ENCODE data around the gene OXCT1. TPM values are rescaled to one million over a fixed set of nuclear protein-coding genes. Genes with fewer than 3 reads are reported as not detected.
"Not testable (repeated sequence)": the region's sequence is repeated elsewhere in the genome, so short reads cannot be mapped to it uniquely, and the experiment has no call there.

Gene OXCT1
- total RNA-seq, 1 donor from 2014 or later: 16.2 TPM

DNA sequence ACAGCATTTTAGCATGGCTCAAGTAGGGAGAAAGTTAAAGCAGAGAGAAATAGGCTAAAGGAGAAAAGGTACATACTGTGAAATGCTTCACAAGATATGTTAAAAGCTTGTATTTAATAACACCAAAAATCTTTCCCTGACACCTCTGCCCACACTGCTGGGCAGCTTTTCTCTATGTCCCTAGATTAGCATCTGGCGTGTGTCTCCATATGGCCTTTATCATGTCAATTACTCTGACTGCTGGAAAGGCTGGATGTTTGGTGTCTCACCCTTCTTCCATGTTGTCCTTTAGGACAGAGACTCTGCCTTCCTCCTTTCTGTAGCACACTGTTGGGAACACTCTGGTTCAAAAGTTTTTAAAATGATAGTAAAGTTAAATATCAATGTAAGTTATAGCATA is 122.5 kb downstream of the OXCT1 start:
- DNase-seq (no peak), ATAC-seq (no peak)
- Histone ChIP-seq H3K27ac (no peak overlapping the region), H3K36me3 (no peaks in the 10 kb centered on the region), H3K27me3 (no peaks in the 10 kb centered on the region), H3K4me3 (no peak overlapping the region), H3K4me1 (no peaks in the 10 kb centered on the region), H3K9me3 (no peaks in the 10 kb centered on the region)
- TF ChIP-seq, protein P1, sequence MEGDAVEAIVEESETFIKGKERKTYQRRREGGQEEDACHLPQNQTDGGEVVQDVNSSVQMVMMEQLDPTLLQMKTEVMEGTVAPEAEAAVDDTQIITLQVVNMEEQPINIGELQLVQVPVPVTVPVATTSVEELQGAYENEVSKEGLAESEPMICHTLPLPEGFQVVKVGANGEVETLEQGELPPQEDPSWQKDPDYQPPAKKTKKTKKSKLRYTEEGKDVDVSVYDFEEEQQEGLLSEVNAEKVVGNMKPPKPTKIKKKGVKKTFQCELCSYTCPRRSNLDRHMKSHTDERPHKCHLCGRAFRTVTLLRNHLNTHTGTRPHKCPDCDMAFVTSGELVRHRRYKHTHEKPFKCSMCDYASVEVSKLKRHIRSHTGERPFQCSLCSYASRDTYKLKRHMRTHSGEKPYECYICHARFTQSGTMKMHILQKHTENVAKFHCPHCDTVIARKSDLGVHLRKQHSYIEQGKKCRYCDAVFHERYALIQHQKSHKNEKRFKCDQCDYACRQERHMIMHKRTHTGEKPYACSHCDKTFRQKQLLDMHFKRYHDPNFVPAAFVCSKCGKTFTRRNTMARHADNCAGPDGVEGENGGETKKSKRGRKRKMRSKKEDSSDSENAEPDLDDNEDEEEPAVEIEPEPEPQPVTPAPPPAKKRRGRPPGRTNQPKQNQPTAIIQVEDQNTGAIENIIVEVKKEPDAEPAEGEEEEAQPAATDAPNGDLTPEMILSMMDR (IDR thresholded peaks at IDR 0.05): no peak
- intact Hi-C loops (cut with DNase I): no loop called here

- Histone ChIP-seq H3K27ac (no peak overlapping the region), H3K36me3 (no peaks in the 10 kb centered on the region), H3K4me3 (no peak overlapping the region), H3K27me3 (no peaks in the 10 kb centered on the region), H3K9me3 (no peaks in the 10 kb centered on the region), H3K4me1 (no peaks in the 10 kb centered on the region)
- no peak for ATAC-seq
- DNase-seq: no peak
- intact Hi-C loops (cut with DNase I): no loop called here
- TF ChIP-seq, protein P1 (IDR thresholded peaks at IDR 0.05): no peak
These were observed 122.9 kb downstream of the OXCT1 start for GRCh38 chr5:41747301-41747700.

DNA sequence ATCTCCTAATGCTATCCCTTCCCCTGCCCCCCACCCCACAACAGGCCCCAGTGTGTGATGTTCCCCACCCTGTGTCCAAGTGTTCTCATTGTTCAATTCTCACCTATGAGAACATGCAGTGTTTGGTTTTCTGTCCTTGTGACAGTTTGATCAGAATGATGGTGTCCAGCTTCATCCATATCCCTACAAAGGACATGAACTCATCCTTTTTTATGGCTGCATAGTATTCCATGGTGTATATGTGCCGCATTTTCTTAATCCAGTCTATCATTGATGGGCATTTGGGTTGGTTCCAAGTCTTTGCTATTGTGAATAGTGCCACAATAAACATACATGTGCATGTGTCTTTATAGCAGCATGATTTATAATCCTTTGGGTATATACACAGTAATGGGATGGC is 127.6 kb downstream of the OXCT1 start:
- intact Hi-C loops (cut with DNase I); H3K27me3 ChIP-seq; H3K4me1 ChIP-seq; ATAC-seq; H3K4me3 ChIP-seq; H3K36me3 ChIP-seq; H3K9me3 ChIP-seq; DNase-seq; H3K27ac ChIP-seq: not testable (repeated sequence)

- TF ChIP-seq, protein P1 (IDR thresholded peaks at IDR 0.05): no peak
- no peak overlapping the region for H3K4me3 ChIP-seq
- H3K27me3 ChIP-seq: no peaks in the 10 kb centered on the region
- no peaks in the 10 kb centered on the region for H3K9me3 ChIP-seq
- DNase-seq (no peak), ATAC-seq (no peak)
- no peak overlapping the region for H3K27ac ChIP-seq
- H3K36me3 ChIP-seq: peaks cover 9% of the 10 kb centered on the region
- intact Hi-C loops (cut with DNase I): no loop called here
- H3K4me1 ChIP-seq: no peaks in the 10 kb centered on the region
These were observed 131.4 kb downstream of the OXCT1 start for GRCh38 chr5:41738710-41739354.

- Histone ChIP-seq H3K9me3 (no peaks in the 10 kb centered on the region), H3K4me3 (no peak overlapping the region), H3K36me3 (peaks cover 9% of the 10 kb centered on the region), H3K27ac (no peak overlapping the region), H3K4me1 (no peaks in the 10 kb centered on the region), H3K27me3 (no peaks in the 10 kb centered on the region)
- intact Hi-C loops (cut with DNase I): no loop called here
- DNase-seq (no peak), ATAC-seq (no peak)
- TF ChIP-seq, protein P1 (IDR thresholded peaks at IDR 0.05): no peak
These were observed 133.6 kb downstream of the OXCT1 start for GRCh38 chr5:41736641-41737040.

DNA sequence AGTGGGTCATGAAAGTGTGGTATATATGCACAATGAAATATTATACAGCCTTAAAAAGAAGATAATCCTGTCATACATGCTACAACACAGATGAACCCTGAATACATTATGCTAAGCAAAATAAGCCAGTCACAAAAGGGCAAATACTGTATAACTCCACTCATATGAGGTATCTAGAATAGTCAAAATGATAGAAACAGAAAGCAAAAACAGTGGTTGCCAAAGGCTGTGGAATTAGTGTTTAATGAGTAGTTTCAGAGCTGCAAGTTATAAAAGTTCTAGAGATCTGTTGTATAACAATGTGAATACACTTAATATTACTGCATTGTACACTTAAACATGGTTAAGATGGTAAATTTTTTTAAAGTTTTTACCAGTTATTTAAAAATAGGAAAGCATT is 135.0 kb downstream of the OXCT1 start:
- H3K27ac ChIP-seq: no peak overlapping the region
- H3K27me3 ChIP-seq: no peaks in the 10 kb centered on the region
- H3K4me3 ChIP-seq: no peak overlapping the region
- intact Hi-C loops (cut with DNase I): no loop called here
- no peak for ATAC-seq
- TF ChIP-seq, protein P1 (IDR thresholded peaks at IDR 0.05): no peak
- H3K4me1 ChIP-seq: no peaks in the 10 kb centered on the region
- DNase-seq: no peak
- H3K36me3 ChIP-seq: peaks cover 9% of the 10 kb centered on the region
- H3K9me3 ChIP-seq: no peaks in the 10 kb centered on the region

DNA sequence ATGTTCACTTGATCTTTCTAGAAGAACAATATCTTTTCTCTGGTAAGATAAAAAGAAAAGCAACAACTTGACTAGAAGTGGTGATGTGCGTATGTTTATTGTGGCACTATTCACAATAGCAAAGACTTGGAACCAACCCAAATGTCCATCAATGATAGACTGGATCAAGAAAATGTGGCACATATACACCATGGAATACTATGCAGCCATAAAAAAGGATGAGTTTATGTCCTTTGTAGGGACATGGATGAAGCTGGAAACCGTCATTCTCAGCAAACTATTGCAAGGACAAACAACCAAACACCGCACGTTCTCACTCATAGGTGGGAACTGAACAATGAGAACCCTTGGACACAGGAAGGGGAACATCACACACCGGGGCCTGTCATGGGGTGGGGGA is 140.8 kb downstream of the OXCT1 start:
- H3K9me3 ChIP-seq; H3K4me3 ChIP-seq; ATAC-seq; DNase-seq; intact Hi-C loops (cut with DNase I); H3K27ac ChIP-seq; H3K36me3 ChIP-seq; H3K27me3 ChIP-seq; H3K4me1 ChIP-seq: not testable (repeated sequence)

Data from upper lobe of right lung (tissue), 1 donor.